ENCODE data around the gene OOSP4A.
A peak's percentile ranks its signal among the peaks of the same experiment; 100 is the strongest.

DNA sequence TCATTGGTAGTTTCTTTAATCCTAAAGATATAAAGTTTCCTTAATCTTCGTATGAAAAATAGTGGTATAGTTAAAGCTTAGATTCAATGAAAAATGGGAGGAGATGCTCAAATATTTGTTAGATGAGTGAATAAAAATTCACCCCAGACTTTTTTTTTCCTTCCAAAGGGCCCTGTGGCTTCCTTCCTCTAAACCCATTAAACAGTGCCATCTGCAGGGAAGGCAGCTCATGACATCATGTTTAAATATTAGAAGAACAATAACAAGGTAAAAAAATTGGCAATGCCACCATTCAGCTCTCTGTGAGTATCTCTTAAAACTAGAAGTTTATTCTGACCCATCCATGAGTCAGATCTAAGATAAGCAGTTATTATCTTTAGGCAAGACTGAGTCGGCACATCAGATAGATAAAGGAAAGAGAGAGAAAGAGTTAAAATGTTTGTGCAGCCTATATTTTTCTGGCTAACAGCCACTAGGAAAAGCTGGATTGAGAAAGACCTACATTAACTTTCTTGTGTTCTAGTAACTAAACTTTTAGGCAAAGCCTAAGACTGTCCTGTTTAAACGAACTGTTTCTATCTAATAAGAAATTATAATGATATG is 44.7 kb upstream of the OOSP4A start:
- no peak for TF ChIP-seq POLR2AphosphoS5 (IDR thresholded peaks at IDR 0.05)
- TF ChIP-seq EP300 (conservative IDR thresholded peaks at IDR 0.05; ENCODE audit: poor library complexity, severe bottlenecking), result no peak
- TF ChIP-seq, protein P1, sequence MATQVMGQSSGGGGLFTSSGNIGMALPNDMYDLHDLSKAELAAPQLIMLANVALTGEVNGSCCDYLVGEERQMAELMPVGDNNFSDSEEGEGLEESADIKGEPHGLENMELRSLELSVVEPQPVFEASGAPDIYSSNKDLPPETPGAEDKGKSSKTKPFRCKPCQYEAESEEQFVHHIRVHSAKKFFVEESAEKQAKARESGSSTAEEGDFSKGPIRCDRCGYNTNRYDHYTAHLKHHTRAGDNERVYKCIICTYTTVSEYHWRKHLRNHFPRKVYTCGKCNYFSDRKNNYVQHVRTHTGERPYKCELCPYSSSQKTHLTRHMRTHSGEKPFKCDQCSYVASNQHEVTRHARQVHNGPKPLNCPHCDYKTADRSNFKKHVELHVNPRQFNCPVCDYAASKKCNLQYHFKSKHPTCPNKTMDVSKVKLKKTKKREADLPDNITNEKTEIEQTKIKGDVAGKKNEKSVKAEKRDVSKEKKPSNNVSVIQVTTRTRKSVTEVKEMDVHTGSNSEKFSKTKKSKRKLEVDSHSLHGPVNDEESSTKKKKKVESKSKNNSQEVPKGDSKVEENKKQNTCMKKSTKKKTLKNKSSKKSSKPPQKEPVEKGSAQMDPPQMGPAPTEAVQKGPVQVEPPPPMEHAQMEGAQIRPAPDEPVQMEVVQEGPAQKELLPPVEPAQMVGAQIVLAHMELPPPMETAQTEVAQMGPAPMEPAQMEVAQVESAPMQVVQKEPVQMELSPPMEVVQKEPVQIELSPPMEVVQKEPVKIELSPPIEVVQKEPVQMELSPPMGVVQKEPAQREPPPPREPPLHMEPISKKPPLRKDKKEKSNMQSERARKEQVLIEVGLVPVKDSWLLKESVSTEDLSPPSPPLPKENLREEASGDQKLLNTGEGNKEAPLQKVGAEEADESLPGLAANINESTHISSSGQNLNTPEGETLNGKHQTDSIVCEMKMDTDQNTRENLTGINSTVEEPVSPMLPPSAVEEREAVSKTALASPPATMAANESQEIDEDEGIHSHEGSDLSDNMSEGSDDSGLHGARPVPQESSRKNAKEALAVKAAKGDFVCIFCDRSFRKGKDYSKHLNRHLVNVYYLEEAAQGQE (IDR thresholded peaks at IDR 0.05; ENCODE audit: borderline replicate concordance), result no peak
- TF ChIP-seq, protein P2, sequence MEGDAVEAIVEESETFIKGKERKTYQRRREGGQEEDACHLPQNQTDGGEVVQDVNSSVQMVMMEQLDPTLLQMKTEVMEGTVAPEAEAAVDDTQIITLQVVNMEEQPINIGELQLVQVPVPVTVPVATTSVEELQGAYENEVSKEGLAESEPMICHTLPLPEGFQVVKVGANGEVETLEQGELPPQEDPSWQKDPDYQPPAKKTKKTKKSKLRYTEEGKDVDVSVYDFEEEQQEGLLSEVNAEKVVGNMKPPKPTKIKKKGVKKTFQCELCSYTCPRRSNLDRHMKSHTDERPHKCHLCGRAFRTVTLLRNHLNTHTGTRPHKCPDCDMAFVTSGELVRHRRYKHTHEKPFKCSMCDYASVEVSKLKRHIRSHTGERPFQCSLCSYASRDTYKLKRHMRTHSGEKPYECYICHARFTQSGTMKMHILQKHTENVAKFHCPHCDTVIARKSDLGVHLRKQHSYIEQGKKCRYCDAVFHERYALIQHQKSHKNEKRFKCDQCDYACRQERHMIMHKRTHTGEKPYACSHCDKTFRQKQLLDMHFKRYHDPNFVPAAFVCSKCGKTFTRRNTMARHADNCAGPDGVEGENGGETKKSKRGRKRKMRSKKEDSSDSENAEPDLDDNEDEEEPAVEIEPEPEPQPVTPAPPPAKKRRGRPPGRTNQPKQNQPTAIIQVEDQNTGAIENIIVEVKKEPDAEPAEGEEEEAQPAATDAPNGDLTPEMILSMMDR (IDR thresholded peaks at IDR 0.05; ENCODE audit: poor library complexity, severe bottlenecking), result peak; percentile 21

Data from neural cell (in vitro differentiated cells).